H9 (cell line): ENCODE data around the gene AMER1. TPM values are rescaled to one million over a fixed set of nuclear protein-coding genes. Genes with fewer than 3 reads are reported as not detected.

Source experiments
- DNase-seq: peaks from one replicate; pipeline ENCODE4 v3.0.0-alpha.2; 2017
- H2AFZ ChIP-seq: one replicate; pipeline ENCODE4 v1.6.1; 2013; ENCODE audit warnings: mild to moderate bottlenecking, low read length, control low read depth, moderate library complexity
- H2AK5ac ChIP-seq: 2 replicates; pipeline ENCODE4 v1.6.1; 2013; ENCODE audit warnings: low read length, control low read depth, mixed read lengths; ENCODE audit not compliant: insufficient read length
- H2BK120ac ChIP-seq: one replicate; pipeline ENCODE4 v1.6.1; 2013; ENCODE audit warnings: low read depth, mild to moderate bottlenecking, low read length, control low read depth, inconsistent platforms; ENCODE audit not compliant: poor library complexity, severe bottlenecking
- H2BK12ac ChIP-seq: 2 replicates; pipeline ENCODE4 v1.6.1; 2013; ENCODE audit warnings: low read length, control low read depth, mixed read lengths, low read depth; ENCODE audit not compliant: insufficient read length
- H2BK15ac ChIP-seq: 2 replicates; pipeline ENCODE4 v1.6.1; 2013; ENCODE audit warnings: low read depth, low read length, control low read depth
- H2BK20ac ChIP-seq: one replicate; pipeline ENCODE4 v1.6.1; 2013; ENCODE audit warnings: low read depth, mild to moderate bottlenecking, low read length, control low read depth, inconsistent platforms; ENCODE audit not compliant: poor library complexity, severe bottlenecking
- H2BK5ac ChIP-seq: 2 replicates; pipeline ENCODE4 v1.6.1; 2013; ENCODE audit warnings: low read length, control low read depth, mixed read lengths; ENCODE audit not compliant: insufficient read length
- H3K14ac ChIP-seq: 2 replicates; pipeline ENCODE4 v1.6.1; 2013; ENCODE audit warnings: low read length, control low read depth; ENCODE audit not compliant: insufficient read depth
- H3K18ac ChIP-seq: 2 replicates; pipeline ENCODE4 v1.6.1; 2013; ENCODE audit warnings: low read depth, mild to moderate bottlenecking, mixed read lengths, low read length, control low read depth; ENCODE audit not compliant: insufficient read length
- H3K23ac ChIP-seq: 2 replicates; pipeline ENCODE4 v1.6.1; 2013; ENCODE audit warnings: low read length, control low read depth, mixed read lengths, low read depth; ENCODE audit not compliant: insufficient read length
- H3K23me2 ChIP-seq: 2 replicates; pipeline ENCODE4 v1.6.1; 2013; ENCODE audit warnings: low read depth, mild to moderate bottlenecking, mixed read lengths, low read length, control low read depth; ENCODE audit not compliant: insufficient read length, poor library complexity, severe bottlenecking
- H3K27ac ChIP-seq: 2 replicates; pipeline ENCODE4 v1.5.1; 2013; ENCODE audit warnings: low read length, control low read depth, mixed read lengths, low read depth; ENCODE audit not compliant: insufficient read length
- H3K27me3 ChIP-seq: 2 replicates; pipeline ENCODE4 v1.6.1; 2013; ENCODE audit warnings: low read length, control low read depth, inconsistent platforms; ENCODE audit not compliant: insufficient read depth
- H3K4ac ChIP-seq: 2 replicates; pipeline ENCODE4 v1.6.1; 2013; ENCODE audit warnings: low read depth, mild to moderate bottlenecking, control low read depth, inconsistent platforms, low read length, moderate library complexity
- H3K4me1 ChIP-seq: 2 replicates; pipeline ENCODE4 v1.6.1; 2013; ENCODE audit warnings: low read length, control low read depth, inconsistent platforms; ENCODE audit not compliant: insufficient read depth
- H3K4me2 ChIP-seq: 2 replicates; pipeline ENCODE4 v1.6.1; 2013; ENCODE audit warnings: low read length, control low read depth, mixed read lengths; ENCODE audit not compliant: insufficient read length, insufficient read depth
- H3K56ac ChIP-seq: 2 replicates; pipeline ENCODE4 v1.6.1; 2013; ENCODE audit warnings: low read depth, mild to moderate bottlenecking, mixed read lengths, low read length, control low read depth; ENCODE audit not compliant: insufficient read length
- H3K79me1 ChIP-seq: 2 replicates; pipeline ENCODE4 v1.6.1; 2013; ENCODE audit warnings: low read depth, mild to moderate bottlenecking, moderate library complexity, low read length, control low read depth, inconsistent platforms; ENCODE audit not compliant: insufficient read depth, poor library complexity, severe bottlenecking
- H3K79me2 ChIP-seq: 2 replicates; pipeline ENCODE4 v1.6.1; 2013; ENCODE audit warnings: low read length, control low read depth, inconsistent platforms; ENCODE audit not compliant: insufficient read depth
- H3K9ac ChIP-seq: 2 replicates; pipeline ENCODE4 v1.6.1; 2013; ENCODE audit warnings: low read length, control low read depth, mixed read lengths; ENCODE audit not compliant: insufficient read length; ENCODE audit errors: extremely low read depth
- H3K9me3 ChIP-seq: one replicate; pipeline ENCODE4 v1.6.1; 2013; ENCODE audit warnings: low read depth, low read length, inconsistent platforms; ENCODE audit not compliant: control insufficient read depth
- H3T11ph ChIP-seq: one replicate; pipeline ENCODE4 v1.6.1; 2013; ENCODE audit warnings: mild to moderate bottlenecking, low read length, control low read depth, inconsistent platforms
- H4K20me1 ChIP-seq: one replicate; pipeline ENCODE4 v1.6.1; 2013; ENCODE audit not compliant: control insufficient read depth, insufficient read length, insufficient read depth
- H4K5ac ChIP-seq: 2 replicates; pipeline ENCODE4 v1.6.1; 2013; ENCODE audit warnings: low read depth, mild to moderate bottlenecking, mixed read lengths, low read length, control low read depth; ENCODE audit not compliant: insufficient read length
- H4K8ac ChIP-seq: replicated peaks from 2 replicates; pipeline ENCODE4 v1.6.1; 2013; ENCODE audit warnings: low read length, control low read depth, mixed read lengths, low read depth; ENCODE audit not compliant: insufficient read length
- H4K91ac ChIP-seq: 2 replicates; pipeline ENCODE4 v1.6.1; 2013; ENCODE audit warnings: low read depth, mild to moderate bottlenecking, moderate library complexity, mixed read lengths, low read length, control low read depth; ENCODE audit not compliant: insufficient read length
- H3K27ac Mint-ChIP-seq, 3 experiments: 2 replicates in 2 of 3; 3 replicates in 1 of 3; pipeline ENCODE4 v1.8.0; 2020 to 2021; ENCODE audit warnings: mixed read lengths in 3 of 3, mild to moderate bottlenecking in 1 of 3, moderate library complexity in 1 of 3
- H3K27me3 Mint-ChIP-seq: 2 replicates; pipeline ENCODE4 v1.8.0; 2021; ENCODE audit warnings: low read depth, mild to moderate bottlenecking, moderate library complexity, mixed read lengths
- H3K36me3 Mint-ChIP-seq, 3 experiments: 2 replicates in 2 of 3; 3 replicates in 1 of 3; pipeline ENCODE4 v1.8.0; 2020 to 2021; ENCODE audit warnings: low read depth in 3 of 3, mixed read lengths in 3 of 3; ENCODE audit not compliant: insufficient read depth in 1 of 3
- H3K4me1 Mint-ChIP-seq, 2 experiments: 2 replicates each; pipeline ENCODE4 v1.8.0; 2020; ENCODE audit warnings: mixed read lengths in 2 of 2
- H3K4me3 Mint-ChIP-seq, 2 experiments: 2 replicates in 1 of 2; 3 replicates in 1 of 2; pipeline ENCODE4 v1.8.0; 2020 to 2021; ENCODE audit warnings: mild to moderate bottlenecking in 2 of 2, mixed read lengths in 2 of 2, moderate library complexity in 1 of 2
- H3K9me3 Mint-ChIP-seq, 2 experiments: 2 replicates in 1 of 2; 3 replicates in 1 of 2; pipeline ENCODE4 v1.8.0; 2020; ENCODE audit warnings: mild to moderate bottlenecking in 2 of 2, mixed read lengths in 2 of 2, moderate library complexity in 1 of 2
- WGBS: extraction: QIAGEN DNeasy Blood & Tissue Kit; methylation state at CpG from one replicate; pipeline ENCODE4 v1.1.7; 2013; ENCODE audit warnings: missing lambda C conversion rate, low lambda C conversion rate, mixed read lengths; ENCODE audit not compliant: insufficient read length; ENCODE audit errors: extremely low coverage; 5-methylcytosine and 5-hydroxymethylcytosine counted together
- total RNA-seq: library from RNA; stranded (reverse); gene quantifications from 2 replicates; pipeline ENCODE4 v1.2.1, GENCODE V29; 2021
- TF ChIP-seq, protein P1 (sequence below): fragments of 200-600 bp; sonication (generic); conservative IDR thresholded peaks from 3 replicates; pipeline ENCODE4 v1.8.0; 2021; ENCODE audit warnings: antibody characterized with exemption, mild to moderate bottlenecking

AMER1 gene
- total RNA-seq, 1 experiment from 2014 or later: 6.2 TPM

DNA sequence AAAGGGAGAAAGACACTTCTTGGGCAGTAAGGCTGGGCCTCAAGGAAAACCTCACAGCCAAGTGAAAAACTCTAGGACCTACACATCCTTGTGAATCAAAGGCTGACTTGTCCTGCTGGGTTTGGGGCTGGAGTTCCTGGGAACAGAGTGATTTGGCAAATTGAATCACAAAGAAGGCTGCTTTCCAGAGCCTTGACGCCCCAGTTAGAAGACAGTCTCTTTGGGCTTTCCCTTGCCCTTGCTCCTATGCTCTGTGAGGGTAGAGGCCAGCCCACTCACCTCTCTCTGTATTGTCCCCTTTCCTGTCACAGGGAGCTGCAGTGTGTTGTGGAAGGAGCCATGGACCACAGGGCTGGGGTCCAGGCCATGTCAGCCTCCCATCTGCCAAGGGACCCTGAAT lies 9.6 kb downstream of the AMER1 start:
- Histone ChIP-seq H3K23me2 (no peaks in the 10 kb centered on the region), H2BK12ac (no peak overlapping the region)
- TF ChIP-seq, protein P1, sequence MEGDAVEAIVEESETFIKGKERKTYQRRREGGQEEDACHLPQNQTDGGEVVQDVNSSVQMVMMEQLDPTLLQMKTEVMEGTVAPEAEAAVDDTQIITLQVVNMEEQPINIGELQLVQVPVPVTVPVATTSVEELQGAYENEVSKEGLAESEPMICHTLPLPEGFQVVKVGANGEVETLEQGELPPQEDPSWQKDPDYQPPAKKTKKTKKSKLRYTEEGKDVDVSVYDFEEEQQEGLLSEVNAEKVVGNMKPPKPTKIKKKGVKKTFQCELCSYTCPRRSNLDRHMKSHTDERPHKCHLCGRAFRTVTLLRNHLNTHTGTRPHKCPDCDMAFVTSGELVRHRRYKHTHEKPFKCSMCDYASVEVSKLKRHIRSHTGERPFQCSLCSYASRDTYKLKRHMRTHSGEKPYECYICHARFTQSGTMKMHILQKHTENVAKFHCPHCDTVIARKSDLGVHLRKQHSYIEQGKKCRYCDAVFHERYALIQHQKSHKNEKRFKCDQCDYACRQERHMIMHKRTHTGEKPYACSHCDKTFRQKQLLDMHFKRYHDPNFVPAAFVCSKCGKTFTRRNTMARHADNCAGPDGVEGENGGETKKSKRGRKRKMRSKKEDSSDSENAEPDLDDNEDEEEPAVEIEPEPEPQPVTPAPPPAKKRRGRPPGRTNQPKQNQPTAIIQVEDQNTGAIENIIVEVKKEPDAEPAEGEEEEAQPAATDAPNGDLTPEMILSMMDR: no peak

More for the DNA sequence above, 9.6 kb downstream of the AMER1 start:
- H2AK5ac ChIP-seq: no peak overlapping the region
- no peak overlapping the region for H2AFZ ChIP-seq
- no peaks in the 10 kb centered on the region for H4K20me1 ChIP-seq
- Mint-ChIP-seq H3K27me3 (no peaks in the 10 kb centered on the region; the same call in none of the 2 replicates), H3K27ac (peak overlapping the region in 1 of 3 experiments; percentile 87; a peak in 1 of 7 replicates), H3K4me1 (peaks cover 20 to 28% of the 10 kb centered on the region in 2 experiments), H3K4me3 (no peak overlapping the region), H3K36me3 (peaks cover 18 to 30% (median 18%) of the 10 kb centered on the region in 3 experiments), H3K9me3 (peaks cover 76 to 78% of the 10 kb centered on the region in 2 experiments)
- H4K91ac ChIP-seq: no peak overlapping the region
- H3K27me3 ChIP-seq: no peaks in the 10 kb centered on the region
- H3K4me1 ChIP-seq: no peaks in the 10 kb centered on the region
- H3K79me2 ChIP-seq: no peaks in the 10 kb centered on the region
- no peak overlapping the region for H2BK120ac ChIP-seq
- peaks cover 47% of the 10 kb centered on the region for H3K9me3 ChIP-seq
- H3K27ac ChIP-seq: no peak overlapping the region
- H3K14ac ChIP-seq: no peak overlapping the region
- H4K5ac ChIP-seq: no peak overlapping the region
- DNase-seq: peak; percentile 27
- H3K9ac ChIP-seq: no peak overlapping the region
- H3K4ac ChIP-seq: no peak overlapping the region
- no peak overlapping the region for H3T11ph ChIP-seq
- no CpG with 5 or more reads among the region's 1 CpG for WGBS
- no peaks in the 10 kb centered on the region for H3K79me1 ChIP-seq
- no peak overlapping the region for H3K18ac ChIP-seq
- H3K4me2 ChIP-seq: no peak overlapping the region
- no peak overlapping the region for H2BK15ac ChIP-seq
- no peak overlapping the region for H2BK20ac ChIP-seq
- H2BK5ac ChIP-seq: no peak overlapping the region
- no peak overlapping the region for H3K23ac ChIP-seq
- H3K56ac ChIP-seq: no peak overlapping the region
- H4K8ac ChIP-seq: no peak overlapping the region
